Medulla oblongata (tissue), 1 donor: ENCODE measurements around the gene ZNF609.
"Not testable (repeated sequence)": the region's sequence is repeated elsewhere in the genome, so short reads cannot be mapped to it uniquely, and the experiment has no call there.

Experiments
- DNase-seq: peaks from one replicate; pipeline ENCODE4 v3.0.0-alpha.2; 2015; ENCODE audit errors: extremely low spot score

ZNF609 gene

DNA sequence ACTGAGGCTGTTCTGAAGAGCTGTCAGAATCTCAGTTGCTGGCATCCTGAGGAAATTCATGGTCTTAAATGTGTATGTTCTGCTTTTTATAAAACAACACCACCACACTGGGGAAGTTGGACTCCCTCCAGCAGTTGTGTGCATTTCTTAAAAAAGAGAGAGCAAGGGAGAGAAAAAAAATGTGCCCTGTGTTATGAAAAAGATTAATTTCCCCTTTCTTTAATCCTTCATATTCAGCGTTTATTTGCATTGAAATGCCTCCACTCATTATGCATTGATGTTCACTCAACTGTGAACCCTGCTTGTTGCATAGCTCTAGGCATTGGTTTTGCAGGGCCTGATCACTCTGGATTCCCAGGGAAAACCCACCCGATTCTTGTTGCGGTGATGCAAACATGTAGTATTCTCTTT, 4.4 kb upstream of the ZNF609 start:
- peak; percentile 73 for DNase-seq

DNA sequence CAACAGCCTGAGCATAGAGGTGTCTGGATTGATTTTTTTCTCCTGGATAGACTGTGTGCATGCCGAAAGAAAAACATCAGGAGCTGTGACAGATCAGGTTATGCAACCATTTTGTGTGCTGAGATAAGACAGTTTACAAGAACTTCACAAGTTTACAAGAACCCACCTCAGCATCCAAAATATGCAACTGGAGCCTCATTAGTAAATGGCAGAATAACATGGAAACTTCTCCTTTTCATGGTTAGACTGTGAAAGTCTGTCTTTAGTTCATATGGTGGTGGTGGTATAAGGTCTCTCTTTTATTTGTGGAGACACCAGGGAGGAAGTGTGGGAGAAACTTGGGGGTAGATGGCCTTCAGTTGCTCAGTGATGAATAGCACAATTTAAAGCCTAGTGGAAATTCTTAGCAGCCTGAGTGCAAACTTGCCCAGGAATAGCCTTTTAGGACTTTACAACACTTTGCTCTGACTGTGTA, 3.7 kb upstream of the ZNF609 start:
- DNase-seq: no peak

GRCh38 chr15:64459066-64459781, 1.2 kb upstream of the ZNF609 start:
- no peak for DNase-seq

DNA sequence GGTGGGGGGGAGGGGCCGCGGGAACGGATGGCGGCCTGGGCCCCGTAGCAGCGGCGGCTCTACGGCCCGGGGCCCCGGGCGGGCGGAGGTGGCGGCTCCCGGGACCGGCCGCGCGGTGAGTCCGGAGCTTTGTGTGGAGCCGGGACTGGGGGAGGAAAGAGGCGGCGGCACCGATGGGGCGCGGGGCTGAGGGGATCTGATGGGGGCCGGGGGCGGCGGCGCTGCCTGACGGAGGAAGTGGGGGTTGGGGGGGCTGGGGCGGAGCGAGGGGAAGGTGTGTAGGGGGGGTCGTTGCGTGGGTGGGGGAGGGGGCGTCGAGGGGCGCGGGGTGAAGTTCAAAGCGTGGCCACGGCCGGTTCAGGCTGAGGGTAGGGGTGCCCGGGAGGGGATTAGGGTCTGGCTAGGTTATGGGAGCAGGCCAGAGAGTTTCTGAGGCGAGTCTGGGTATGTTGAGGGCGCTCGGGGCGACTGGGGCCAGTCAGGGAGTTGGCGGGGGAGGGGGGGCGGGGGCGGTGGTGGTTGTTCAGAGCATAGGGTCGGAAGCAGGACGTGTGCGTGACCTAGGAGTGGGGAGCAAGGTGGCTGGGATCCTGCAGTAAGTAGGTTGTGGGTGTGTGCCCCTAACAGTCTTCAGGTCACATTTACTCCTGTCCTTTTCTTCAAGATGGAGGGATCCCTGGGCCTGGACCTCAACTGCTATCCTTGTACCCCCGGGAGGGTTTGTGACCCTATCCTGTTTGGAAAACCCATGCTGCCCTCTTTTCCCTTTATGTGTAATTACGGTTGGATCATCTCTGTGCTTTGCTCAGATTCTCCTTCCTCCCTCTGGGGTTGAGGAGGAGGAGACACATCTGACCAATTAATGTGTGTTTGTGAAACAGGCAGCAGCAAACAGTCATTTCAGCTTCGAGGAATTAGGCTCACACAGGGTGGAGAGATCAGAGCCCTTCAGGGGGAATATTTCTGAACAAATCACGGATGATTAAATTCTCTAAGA, 644 bp downstream of the ZNF609 start:
- peak; percentile 86 for DNase-seq

DNA sequence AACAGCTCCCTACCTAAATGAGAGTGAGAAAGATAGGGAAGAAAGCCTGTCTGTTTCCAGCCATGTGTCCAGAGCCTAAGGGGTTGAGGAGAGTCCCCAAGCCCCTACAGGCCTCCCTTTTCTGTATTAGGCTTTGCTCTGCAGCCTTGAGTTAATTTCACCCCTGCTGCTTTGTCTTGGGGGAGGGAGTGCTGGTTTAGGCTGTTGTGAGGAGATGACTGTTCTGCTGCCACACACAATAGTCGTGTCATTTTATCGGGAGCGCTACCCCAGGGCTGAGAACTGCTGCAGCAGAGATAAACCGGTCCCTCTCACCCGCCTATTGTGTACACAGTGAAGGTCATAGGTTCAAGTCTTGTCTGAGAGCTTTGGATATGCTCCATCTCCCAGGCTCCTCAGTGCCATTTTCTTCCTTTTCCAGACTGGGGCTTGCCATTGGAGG, 1.4 kb downstream of the ZNF609 start:
- DNase-seq: peak; percentile 63

- no peak for DNase-seq
These were observed 2.1 kb downstream of the ZNF609 start for GRCh38 chr15:64462492-64462891.

- no peak for DNase-seq
These were observed 4.1 kb downstream of the ZNF609 start for GRCh38 chr15:64464276-64465005.

DNA sequence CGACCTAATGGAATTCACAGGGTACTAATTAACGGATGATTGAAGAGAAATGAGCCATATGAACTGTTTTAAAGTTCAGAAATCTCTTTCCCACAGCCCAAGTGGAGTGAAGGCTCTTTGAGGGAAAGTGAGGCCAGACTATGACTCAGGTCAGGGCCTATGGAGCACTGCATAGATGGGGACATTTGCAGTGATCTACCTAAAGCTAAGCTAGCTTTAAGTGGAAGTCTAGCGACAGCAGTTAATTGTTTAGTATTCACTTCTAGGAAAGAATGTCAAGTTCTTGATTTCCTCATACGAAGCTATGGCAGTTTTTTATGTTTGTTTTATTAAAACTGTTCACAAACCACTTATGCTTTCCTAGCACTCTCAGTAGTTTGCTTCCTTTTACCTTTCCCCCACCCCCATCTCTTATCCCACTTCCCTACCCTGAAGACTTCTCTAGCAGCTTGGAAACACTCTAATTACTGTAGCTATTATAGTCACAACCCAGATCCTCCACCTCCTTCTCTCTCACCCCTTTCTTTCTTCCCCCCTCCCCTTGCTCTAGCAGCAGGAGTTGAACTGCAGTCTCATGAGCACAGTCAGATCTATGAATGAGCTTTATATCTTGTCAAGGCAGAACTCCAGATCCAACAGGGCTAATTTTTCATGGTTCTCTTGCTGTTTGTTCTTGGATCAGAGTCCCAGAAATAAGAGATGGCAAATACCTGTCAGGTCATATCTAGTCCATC, 6.2 kb downstream of the ZNF609 start:
- DNase-seq: no peak

- no peak for DNase-seq
These were observed 11.8 kb downstream of the ZNF609 start for GRCh38 chr15:64472161-64472560.

DNA sequence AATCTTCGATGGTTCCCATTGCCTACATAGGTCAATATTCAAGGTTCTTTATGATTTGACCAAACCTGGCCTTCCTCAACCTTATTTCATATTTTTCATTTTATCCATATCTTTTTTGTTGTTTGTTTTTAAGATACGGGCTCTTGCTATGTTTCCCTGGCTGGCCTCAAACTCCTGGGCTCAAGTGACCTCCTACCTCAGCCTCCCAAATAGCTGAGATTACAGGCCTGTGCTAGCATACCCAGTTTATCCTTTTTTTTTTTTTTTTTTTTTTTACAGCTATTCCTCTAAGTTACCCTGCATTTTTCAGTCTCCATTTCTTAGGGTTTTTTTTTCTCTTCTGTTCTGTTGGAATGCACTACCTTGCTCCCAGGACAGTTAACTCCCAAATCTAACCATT, 14.5 kb downstream of the ZNF609 start:
- DNase-seq: no peak

DNA sequence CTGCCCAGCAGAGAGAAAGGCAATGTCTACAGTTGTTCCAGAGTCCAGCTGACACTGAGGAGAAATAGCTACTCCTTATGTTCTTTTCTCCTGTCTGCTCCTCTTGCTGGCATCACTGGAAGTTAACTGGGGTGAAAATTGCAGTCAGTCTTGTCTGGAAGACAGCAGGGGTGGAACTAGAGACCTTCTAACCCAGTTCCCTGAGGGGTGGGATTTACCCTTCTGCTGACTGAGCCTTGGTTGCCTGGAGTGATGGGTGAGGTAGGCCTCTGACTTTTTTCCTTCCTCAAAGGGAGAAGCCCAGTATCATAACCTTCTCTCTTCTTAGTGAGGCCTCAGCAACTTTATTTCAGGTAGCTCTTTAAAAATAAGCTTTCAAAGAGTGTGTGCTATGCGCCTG, 16.2 kb downstream of the ZNF609 start:
- DNase-seq: no peak

- no peak for DNase-seq
These were observed 18.5 kb downstream of the ZNF609 start for GRCh38 chr15:64478863-64479262.

DNA sequence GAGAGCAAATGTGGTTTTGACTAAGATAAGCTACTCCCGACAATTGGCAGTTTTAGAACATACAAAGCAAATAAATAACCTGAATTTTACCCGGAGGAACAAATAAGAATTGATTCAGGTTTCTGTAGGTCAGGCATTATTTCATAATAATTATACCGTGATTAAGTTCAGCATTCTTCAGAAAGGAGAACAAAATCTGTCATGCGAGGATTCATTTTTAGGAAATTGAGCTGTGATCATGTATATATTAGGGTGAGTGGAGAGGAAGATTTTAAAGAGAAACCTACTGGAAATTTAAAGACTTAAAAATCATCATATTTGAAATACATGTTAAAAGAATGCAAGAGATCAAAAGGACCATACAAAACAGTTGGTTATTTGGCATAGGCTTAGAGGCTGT, 20.5 kb downstream of the ZNF609 start:
- DNase-seq: no peak

DNA sequence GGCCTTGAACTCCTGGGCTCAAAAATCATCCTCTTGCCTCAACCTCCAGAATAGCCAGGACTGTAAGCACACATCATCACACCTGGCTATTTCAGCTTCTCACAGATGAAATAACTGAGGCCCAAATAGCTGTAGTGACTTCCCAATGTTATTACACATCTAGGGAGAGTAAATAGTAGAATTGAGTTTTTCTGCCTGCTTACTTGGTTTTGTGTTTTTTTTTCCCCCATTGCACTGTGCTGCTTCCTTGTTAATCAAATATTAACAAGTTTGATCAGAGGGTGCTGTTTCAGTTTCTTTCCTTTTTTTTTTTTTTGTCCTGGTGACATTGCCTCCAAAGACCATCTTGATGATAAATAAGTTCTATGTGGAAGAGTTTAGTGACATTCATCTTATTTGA, 23.4 kb downstream of the ZNF609 start:
- DNase-seq: no peak

GRCh38 chr15:64485796-64486195, 25.4 kb downstream of the ZNF609 start:
- DNase-seq: no peak

- DNase-seq: no peak
These were observed 30.4 kb downstream of the ZNF609 start for GRCh38 chr15:64490598-64491259.

DNA sequence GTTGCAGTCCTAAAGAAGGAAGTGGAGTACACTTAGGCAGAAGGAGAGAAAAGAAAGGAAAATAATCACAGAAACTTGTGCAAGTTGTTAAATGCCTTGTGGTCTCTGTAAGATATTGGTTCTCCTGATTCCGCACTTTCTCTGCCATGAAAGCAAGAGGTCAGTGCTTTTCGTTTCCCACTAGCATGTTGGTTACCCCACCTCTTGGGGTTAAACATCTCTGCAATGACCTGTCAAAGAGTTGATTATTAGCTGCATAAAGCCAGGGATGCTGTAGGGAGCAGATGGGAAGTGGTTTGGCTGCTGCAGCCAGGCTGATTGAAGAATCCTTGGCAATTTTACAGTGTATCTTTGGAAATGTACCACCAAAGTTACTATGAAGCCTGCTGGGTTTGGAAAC, 33.3 kb downstream of the ZNF609 start:
- DNase-seq: no peak

- not testable (repeated sequence) for DNase-seq
These were observed 35.6 kb downstream of the ZNF609 start for GRCh38 chr15:64495968-64496367.

GRCh38 chr15:64500695-64501395, 40.5 kb downstream of the ZNF609 start:
- DNase-seq: no peak

- DNase-seq: no peak
These were observed 41.0 kb downstream of the ZNF609 start for GRCh38 chr15:64501396-64501715.
